ENCODE results near the gene UBA6. TPM values are rescaled to one million over a fixed set of nuclear protein-coding genes. Genes with fewer than 3 reads are reported as not detected.

Gene UBA6
- total and polyA plus RNA-seq, 2 of the 4 experiments (the other 2 are of a cell fraction): 29.2 to 268 TPM

DNA sequence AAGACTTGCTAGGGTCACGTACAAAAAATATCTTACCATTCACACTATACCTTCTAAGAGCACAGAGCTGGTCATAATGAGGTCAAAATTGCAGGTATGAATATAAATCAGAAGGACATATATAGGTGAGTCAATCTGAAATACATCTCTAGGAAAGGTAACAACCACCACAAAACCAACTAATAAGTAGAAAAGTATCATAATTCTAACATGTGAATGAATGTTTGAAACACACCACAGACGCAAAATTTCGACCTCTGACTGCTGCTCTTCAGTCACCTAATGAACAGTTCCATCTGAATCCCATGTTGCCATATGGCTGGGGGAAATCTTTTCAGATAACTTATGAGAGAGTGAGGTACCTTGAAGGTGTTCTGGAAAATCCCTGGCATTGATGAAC is 120.4 kb downstream of the UBA6 start:
- ChIA-PET POLR2A (ENCODE audit: unreplicated experiment) (no interaction called here), CTCF (no interaction called here)
- H4K8ac ChIP-seq (ENCODE audit: low read depth in 2 of 2, low read length in 2 of 2): no peak overlapping the region
- H3K14ac ChIP-seq (replicated peaks; ENCODE audit: low read depth, low read length): no peak overlapping the region
- no peaks in the 10 kb centered on the region for H4K20me1 ChIP-seq (ENCODE audit: insufficient read depth, low read length)
- H2BK15ac ChIP-seq (ENCODE audit: low read depth, low read length): no peak overlapping the region
- no peak overlapping the region for H2AFZ ChIP-seq (replicated peaks; ENCODE audit: low read length, poor library complexity)
- H3K27me3 ChIP-seq (ENCODE audit: control insufficient read depth, insufficient read depth, low read length): peaks cover 2% of the 10 kb centered on the region; the same call in 1 of the 2 replicates
- no peaks in the 10 kb centered on the region for H3K9me1 ChIP-seq (ENCODE audit: insufficient read depth, low read length)
- no peak overlapping the region for H3K56ac ChIP-seq (ENCODE audit: extremely low read depth, insufficient read depth, low read length)
- no peak overlapping the region for H3K9ac ChIP-seq (ENCODE audit: low read depth, low read length)
- H3K23ac ChIP-seq (ENCODE audit: low read depth, low read length): no peak overlapping the region
- H3K27ac ChIP-seq (ENCODE audit: insufficient read depth, low read length): no peak overlapping the region
- H3K18ac ChIP-seq (ENCODE audit: low read depth, low read length): no peak overlapping the region
- in situ Hi-C loops (cut with MboI; ENCODE audit: low sequenced_read_pairs) (no loop called here), intact Hi-C loops (cut with micrococcal nuclease) (no loop called here), dilution Hi-C loops (cut with HindIII; ENCODE audit: low sequenced_read_pairs, unreplicated experiment) (no loop called here)
- H3K4ac ChIP-seq (ENCODE audit: low read depth, low read length): no peak overlapping the region
- no peak for ATAC-seq (ENCODE audit: low read depth)
- no peak overlapping the region for H3K4me2 ChIP-seq (ENCODE audit: low read depth, low read length)
- no peak overlapping the region for H4K91ac ChIP-seq (ENCODE audit: insufficient read depth, low read depth, low read length)
- no peak overlapping the region for H2AK5ac ChIP-seq (ENCODE audit: low read depth, low read length)
- H3K79me1 ChIP-seq (ENCODE audit: low read depth in 1 of 2, low read length in 2 of 2): no peaks in the 10 kb centered on the region
- no peak overlapping the region for H2BK5ac ChIP-seq (ENCODE audit: low read depth, low read length, poor library complexity, severe bottlenecking)
- H3K9me3 ChIP-seq (ENCODE audit: control insufficient read depth, insufficient read depth, low read length): no peaks in the 10 kb centered on the region
- H4K5ac ChIP-seq (ENCODE audit: low read depth, low read length): no peak overlapping the region
- H2BK20ac ChIP-seq (ENCODE audit: low read depth, low read length): no peak overlapping the region
- no CpG with 5 or more reads among the region's 3 CpGs for WGBS, 2 experiments (ENCODE audit: extremely low coverage in 2 of 2, insufficient read length in 1 of 2)
- BruUV-seq (replicated peaks): no TSS peak
- no peaks in the 10 kb centered on the region for H3K36me3 ChIP-seq (ENCODE audit: control insufficient read depth, insufficient read depth, low read length)
- TF ChIP-seq MAFK (IDR thresholded peaks at IDR 0.05; ENCODE audit: low read depth, low read length): no peak
- no peak for TF ChIP-seq FOS (IDR thresholded peaks at IDR 0.05; ENCODE audit: low read depth, low read length)
- TF ChIP-seq, protein P1, sequence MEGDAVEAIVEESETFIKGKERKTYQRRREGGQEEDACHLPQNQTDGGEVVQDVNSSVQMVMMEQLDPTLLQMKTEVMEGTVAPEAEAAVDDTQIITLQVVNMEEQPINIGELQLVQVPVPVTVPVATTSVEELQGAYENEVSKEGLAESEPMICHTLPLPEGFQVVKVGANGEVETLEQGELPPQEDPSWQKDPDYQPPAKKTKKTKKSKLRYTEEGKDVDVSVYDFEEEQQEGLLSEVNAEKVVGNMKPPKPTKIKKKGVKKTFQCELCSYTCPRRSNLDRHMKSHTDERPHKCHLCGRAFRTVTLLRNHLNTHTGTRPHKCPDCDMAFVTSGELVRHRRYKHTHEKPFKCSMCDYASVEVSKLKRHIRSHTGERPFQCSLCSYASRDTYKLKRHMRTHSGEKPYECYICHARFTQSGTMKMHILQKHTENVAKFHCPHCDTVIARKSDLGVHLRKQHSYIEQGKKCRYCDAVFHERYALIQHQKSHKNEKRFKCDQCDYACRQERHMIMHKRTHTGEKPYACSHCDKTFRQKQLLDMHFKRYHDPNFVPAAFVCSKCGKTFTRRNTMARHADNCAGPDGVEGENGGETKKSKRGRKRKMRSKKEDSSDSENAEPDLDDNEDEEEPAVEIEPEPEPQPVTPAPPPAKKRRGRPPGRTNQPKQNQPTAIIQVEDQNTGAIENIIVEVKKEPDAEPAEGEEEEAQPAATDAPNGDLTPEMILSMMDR (conservative IDR thresholded peaks at IDR 0.05; ENCODE audit: low read depth, low read length): no peak
- TF ChIP-seq, protein P2, sequence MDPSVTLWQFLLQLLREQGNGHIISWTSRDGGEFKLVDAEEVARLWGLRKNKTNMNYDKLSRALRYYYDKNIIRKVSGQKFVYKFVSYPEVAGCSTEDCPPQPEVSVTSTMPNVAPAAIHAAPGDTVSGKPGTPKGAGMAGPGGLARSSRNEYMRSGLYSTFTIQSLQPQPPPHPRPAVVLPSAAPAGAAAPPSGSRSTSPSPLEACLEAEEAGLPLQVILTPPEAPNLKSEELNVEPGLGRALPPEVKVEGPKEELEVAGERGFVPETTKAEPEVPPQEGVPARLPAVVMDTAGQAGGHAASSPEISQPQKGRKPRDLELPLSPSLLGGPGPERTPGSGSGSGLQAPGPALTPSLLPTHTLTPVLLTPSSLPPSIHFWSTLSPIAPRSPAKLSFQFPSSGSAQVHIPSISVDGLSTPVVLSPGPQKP (IDR thresholded peaks at IDR 0.05; ENCODE audit: borderline replicate concordance, low read depth, low read length): no peak
- TF ChIP-seq, protein P3, sequence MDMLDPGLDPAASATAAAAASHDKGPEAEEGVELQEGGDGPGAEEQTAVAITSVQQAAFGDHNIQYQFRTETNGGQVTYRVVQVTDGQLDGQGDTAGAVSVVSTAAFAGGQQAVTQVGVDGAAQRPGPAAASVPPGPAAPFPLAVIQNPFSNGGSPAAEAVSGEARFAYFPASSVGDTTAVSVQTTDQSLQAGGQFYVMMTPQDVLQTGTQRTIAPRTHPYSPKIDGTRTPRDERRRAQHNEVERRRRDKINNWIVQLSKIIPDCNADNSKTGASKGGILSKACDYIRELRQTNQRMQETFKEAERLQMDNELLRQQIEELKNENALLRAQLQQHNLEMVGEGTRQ (IDR thresholded peaks at IDR 0.05; ENCODE audit: low read depth, low read length): no peak
- TF ChIP-seq SMC3 (IDR thresholded peaks at IDR 0.05; ENCODE audit: low read depth, low read length): no peak
- TF ChIP-seq BHLHE40 (IDR thresholded peaks at IDR 0.05; ENCODE audit: low read depth, low read length): no peak
- no peak for TF ChIP-seq NFE2L2 (IDR thresholded peaks at IDR 0.05; ENCODE audit: low read depth, low read length)
- TF ChIP-seq RFX5 (IDR thresholded peaks at IDR 0.05; ENCODE audit: low read depth, low read length): no peak
- TF ChIP-seq POLR2A (IDR thresholded peaks at IDR 0.05; ENCODE audit: low read depth, low read length): no peak
- TF ChIP-seq MAZ (IDR thresholded peaks at IDR 0.05; ENCODE audit: borderline replicate concordance, low read depth, low read length): no peak
- TF ChIP-seq CEBPB (IDR thresholded peaks at IDR 0.05; ENCODE audit: low read depth, low read length): no peak
- TF ChIP-seq RAD21 (IDR thresholded peaks at IDR 0.05; ENCODE audit: low read length): no peak
- no peak for TF ChIP-seq MXI1 (IDR thresholded peaks at IDR 0.05; ENCODE audit: borderline replicate concordance, low read depth, low read length)
- TF ChIP-seq CHD1 (IDR thresholded peaks at IDR 0.05; ENCODE audit: low read depth, low read length): no peak
- TF ChIP-seq RCOR1 (IDR thresholded peaks at IDR 0.05; ENCODE audit: insufficient replicate concordance, low read length): no peak
- no peak overlapping the region for H3K4me3 ChIP-seq (ENCODE audit: insufficient read depth, low read depth, low read length)
- H2BK120ac ChIP-seq (ENCODE audit: low read depth, low read length): no peak overlapping the region
- no peak overlapping the region for H2AK9ac ChIP-seq (replicated peaks; ENCODE audit: low read depth, low read length, poor library complexity)
- H3K4me1 ChIP-seq (ENCODE audit: control insufficient read depth, insufficient read depth, low read length): no peaks in the 10 kb centered on the region
- no peak for DNase-seq
